Measurements from ENCODE around the gene FADD.
A peak's percentile ranks its signal among the peaks of the same experiment; 100 is the strongest.
"Not testable (repeated sequence)": the region's sequence is repeated elsewhere in the genome, so short reads cannot be mapped to it uniquely, and the experiment has no call there.

FADD gene

GRCh38 chr11:70205049-70205725, 2.1 kb downstream of the FADD start:
- no peak for DNase-seq

DNA sequence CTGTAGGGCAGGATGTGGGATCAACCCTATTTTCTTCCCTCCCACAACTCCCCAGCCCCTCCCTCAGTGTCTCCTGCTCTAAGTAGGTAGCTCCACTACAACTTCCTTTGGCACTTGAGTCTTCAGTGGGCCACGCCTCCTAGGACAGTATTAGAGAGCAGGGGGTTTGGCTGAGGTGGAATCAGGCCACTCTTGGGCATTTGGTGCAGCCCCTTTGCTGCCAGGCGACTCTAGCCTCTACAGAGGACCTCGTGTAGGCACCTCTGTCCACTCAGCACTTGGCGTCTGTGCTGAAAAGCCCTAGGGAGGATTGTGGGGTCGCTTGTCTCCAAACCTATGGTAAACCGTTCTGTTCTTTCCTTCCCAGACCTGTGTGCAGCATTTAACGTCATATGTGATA, 2.7 kb downstream of the FADD start:
- peak; percentile 12 for DNase-seq

DNA sequence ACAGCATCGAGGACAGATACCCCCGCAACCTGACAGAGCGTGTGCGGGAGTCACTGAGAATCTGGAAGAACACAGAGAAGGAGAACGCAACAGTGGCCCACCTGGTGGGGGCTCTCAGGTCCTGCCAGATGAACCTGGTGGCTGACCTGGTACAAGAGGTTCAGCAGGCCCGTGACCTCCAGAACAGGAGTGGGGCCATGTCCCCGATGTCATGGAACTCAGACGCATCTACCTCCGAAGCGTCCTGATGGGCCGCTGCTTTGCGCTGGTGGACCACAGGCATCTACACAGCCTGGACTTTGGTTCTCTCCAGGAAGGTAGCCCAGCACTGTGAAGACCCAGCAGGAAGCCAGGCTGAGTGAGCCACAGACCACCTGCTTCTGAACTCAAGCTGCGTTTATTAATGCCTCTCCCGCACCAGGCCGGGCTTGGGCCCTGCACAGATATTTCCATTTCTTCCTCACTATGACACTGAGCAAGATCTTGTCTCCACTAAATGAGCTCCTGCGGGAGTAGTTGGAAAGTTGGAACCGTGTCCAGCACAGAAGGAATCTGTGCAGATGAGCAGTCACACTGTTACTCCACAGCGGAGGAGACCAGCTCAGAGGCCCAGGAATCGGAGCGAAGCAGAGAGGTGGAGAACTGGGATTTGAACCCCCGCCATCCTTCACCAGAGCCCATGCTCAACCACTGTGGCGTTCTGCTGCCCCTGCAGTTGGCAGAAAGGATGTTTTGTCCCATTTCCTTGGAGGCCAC, 3.3 kb downstream of the FADD start:
- DNase-seq = no peak

DNA sequence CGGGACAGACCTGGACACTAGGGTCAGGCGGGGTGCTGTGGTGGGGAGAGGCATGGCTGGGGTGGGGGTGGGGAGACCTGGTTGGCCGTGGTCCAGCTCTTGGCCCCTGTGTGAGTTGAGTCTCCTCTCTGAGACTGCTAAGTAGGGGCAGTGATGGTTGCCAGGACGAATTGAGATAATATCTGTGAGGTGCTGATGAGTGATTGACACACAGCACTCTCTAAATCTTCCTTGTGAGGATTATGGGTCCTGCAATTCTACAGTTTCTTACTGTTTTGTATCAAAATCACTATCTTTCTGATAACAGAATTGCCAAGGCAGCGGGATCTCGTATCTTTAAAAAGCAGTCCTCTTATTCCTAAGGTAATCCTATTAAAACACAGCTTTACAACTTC, 3.9 kb downstream of the FADD start:
- DNase-seq = no peak

GRCh38 chr11:70207531-70208131, 4.5 kb downstream of the FADD start:
- DNase-seq = no peak

DNA sequence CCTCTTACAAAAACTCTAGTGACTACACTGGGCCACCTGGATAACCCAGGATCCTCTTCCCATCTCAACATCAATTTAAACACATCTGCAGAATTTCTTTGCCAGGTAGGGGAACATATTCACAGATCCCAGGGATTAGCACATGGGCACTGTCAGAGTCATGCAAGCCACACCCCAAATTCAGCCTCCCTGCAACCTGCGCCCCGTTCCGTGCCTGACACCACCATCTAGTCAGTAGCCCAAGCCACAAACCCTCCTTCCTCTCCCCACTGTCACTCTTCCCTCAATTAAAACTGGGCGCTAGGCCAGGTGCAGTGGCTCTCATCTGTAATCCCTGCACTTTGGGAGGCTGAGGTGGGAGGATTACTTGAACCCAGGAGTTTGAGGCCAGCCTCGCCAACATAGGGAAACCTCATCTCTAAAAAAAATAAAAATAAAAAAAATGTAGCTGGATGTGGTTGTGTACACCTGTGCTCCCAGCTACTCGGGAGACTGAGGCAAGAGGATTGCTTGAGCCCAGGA, 6.4 kb downstream of the FADD start:
- DNase-seq = no peak

DNA sequence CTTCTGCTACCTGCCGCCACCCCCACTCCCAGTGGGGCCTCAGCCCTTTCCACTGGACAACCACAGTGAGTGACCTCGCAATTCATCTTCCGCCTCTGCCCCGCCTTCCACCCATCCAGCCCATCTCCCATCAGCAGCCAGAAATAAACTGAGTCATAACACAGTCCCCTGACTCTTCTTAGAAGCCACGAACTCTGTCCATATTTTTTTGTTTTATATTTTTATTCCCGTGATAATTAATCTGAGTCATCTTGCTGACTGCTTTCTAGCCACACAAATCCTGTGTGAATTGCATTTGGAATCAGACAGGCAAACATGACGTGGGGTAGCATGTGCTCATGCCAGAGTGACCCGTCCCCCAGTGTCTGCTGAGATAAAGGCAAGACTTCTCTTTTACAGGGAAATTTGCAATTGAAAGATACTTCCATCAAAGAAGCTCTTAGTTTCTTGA, 7.0 kb downstream of the FADD start:
- DNase-seq = no peak

- no peak for DNase-seq
These were observed 7.4 kb downstream of the FADD start for GRCh38 chr11:70210530-70210929.

- no peak for DNase-seq
These were observed 9.2 kb downstream of the FADD start for GRCh38 chr11:70212227-70212811.

GRCh38 chr11:70217388-70217787, 14.3 kb downstream of the FADD start:
- not testable (repeated sequence) for DNase-seq

- DNase-seq = not testable (repeated sequence)
These were observed 15.0 kb downstream of the FADD start for GRCh38 chr11:70218076-70218475.

DNA sequence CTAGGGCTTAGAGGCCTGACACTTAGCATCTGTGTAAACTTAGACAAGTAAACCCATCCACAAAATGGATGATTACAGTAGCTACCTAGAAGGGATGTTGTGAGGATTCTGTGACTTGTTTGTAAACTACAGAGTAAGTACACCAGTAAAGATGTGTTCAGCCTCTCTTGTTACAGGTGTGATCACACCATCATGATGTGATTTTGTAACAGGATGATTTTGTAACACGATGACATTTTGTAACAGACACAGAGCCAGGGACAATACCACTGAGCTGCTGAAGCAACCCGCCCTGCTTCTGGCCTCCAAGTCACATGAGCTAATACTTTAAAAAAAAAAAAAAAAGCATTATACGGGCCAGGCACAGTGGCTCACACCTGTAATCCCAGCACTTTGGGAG, 17.0 kb downstream of the FADD start:
- DNase-seq = no peak

DNA sequence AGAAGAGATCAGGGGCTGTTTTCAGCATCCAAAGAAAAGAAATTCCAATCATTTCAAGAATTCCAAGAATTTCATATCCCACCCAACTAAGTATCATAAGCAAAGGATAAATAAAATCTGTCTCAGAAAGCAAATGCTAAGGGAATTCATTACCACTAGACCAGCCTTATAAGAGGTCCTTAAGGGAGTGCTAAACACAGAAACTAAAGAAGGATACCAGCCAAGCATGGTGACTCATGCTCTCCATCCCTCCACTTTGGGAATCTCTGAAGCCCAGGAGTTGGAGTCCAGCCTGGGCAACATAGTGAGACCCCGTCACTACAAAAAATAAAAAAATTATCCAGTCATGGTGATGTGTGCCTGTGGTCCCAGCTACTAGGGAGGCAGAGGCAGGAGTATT, 17.8 kb downstream of the FADD start:
- DNase-seq = no peak

GRCh38 chr11:70225681-70226177, 22.6 kb downstream of the FADD start:
- DNase-seq = no peak

DNA sequence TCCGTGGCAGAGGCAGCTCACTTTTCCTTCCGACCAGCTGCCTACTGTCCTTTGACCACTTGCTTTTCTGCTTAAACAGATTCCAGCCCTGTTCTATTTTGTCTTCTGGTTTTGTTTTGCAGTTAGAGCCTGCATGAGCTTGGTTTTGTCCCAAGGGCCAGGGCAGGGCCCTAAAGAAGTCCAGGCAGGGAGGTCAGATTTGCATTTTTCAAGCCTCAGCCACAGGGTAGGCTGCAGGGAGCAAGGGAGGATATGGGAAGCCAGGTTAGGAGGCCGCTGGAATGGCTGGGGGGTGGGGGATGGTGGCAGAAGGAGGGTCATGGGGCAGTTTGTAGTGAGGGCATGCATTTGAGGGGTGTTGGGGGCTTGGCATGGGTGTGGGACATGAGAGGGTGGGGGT, 23.1 kb downstream of the FADD start:
- no peak for DNase-seq

DNA sequence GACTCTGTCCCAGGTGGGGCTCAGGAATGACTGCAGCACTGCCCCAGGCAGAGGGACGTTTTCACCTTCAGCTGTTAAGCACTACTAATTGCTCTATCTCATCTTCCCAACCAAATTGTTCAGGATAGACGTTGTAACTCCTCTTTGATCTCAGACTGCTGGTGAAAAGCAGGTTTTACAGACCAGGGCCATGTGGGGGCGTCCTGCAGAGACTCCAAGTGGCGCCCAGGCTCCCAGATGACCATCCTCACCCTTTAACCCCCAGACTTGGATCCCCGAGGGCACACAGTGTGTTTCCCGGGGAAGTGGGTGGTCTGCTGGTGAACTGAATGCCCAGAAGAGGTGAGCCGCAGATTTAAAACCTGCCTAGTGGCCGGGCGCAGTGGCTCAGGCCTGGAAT, 23.9 kb downstream of the FADD start:
- DNase-seq = no peak

DNA sequence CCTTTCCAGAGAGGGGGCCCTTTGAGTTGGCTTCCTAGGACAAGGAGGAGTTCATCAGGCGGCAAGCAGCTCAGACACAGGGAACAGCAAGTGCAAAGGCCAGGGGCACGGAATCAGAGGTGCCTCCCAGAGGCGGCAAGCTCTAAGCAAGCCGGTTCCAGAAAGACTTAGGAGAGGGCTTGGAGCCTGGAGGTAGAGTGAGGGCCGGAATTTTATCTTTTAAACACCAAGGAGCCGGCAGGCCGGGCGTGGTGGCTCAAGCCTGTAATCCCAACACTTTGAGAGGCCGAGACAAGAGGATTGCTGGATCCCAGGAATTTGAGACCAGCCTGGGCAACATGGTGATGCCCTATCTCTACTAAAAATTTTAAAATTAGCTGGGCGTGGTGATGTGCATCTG, 26.6 kb downstream of the FADD start:
- no peak for DNase-seq

DNA sequence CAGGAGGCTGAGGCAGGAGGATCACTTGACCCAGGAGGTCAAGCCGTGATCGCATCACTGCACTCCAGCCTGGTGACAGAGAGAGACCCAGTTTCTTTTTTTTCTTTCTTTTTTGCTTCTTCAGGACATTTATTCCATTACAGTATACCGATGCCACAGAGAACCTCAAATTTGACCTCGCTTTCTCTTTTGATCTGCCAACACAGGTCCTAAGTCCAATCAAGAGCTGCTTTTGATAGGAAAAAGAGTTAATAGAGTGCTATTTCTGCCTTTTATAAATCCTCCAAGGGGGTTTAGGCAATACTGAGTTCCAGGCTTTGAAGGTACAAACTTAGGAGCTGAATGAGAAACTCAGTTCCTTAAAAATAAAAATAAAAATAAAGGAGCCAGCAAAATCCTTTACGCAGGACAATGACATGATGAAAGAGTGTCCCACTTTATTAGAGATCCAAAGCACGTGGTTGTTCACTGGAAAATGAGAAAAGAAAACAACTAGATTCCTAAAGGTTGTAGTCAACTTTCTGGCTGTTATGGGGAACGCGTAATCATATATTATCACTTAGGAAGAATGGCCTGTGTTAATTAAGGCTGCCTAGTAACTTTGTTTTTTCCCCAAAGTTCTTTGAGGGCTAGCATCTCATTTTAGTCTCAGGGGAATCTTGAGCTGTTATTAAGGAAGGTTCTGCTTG, 27.2 kb downstream of the FADD start:
- no peak for DNase-seq

- no peak for DNase-seq
These were observed 28.0 kb downstream of the FADD start for GRCh38 chr11:70230840-70231710.

DNA sequence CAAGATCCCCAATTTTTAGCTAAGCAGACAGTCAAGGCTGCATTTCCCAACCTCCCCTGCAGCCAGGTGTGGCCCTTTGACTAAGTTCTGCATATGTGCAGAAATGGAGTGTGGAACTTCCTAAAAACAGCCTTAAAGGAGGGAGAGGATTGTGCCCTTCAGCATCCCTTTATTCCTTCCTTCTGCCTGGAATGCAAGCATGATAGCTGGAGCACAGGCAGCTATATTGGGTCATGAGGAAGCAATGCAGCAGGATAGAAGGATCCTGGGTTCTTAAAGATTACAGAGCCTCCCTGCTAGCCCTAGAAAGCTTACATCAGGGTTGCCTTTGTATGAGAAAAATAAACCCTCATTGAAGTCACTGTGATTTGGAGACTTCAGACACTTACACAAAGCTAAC, 29.9 kb downstream of the FADD start:
- no peak for DNase-seq

DNA sequence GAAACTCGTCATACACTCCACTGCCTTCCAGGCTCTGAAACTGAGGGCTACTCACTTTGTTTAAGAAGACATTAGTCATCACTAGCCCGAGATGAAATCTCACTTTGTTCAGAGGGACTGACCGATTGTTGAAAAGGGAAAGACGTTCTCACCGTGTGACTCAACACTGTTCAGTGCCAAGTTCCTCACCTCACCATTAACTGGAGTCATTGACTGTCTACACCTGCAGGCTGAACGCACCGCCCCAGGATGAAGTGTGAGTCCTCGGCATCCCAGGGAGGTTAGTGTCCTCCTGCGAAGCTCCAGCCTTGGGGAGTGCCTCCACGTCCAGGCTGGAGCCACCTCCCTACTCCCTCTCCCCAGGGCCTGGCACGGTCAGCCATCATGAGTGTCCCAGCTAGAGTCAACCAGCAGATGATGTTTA, 30.4 kb downstream of the FADD start:
- no peak for DNase-seq

GRCh38 chr11:70233962-70234361, 30.9 kb downstream of the FADD start:
- DNase-seq = no peak
